ENCODE data around the gene MPP7. TPM values are rescaled to one million over a fixed set of nuclear protein-coding genes. Genes with fewer than 3 reads are reported as not detected.

Gene MPP7
- total RNA-seq, 2 donors from 2014 or later = 10.1 to 16.1 TPM

- WGBS = 72% methylated on average over 9 of the region's 9 CpGs
- no peak for DNase-seq (ENCODE audit: low spot score)
- Histone ChIP-seq H3K9me3 (no peaks in the 10 kb centered on the region), H3K4me3 (no peak overlapping the region), H3K36me3 (no peaks in the 10 kb centered on the region), H3K27ac (no peak overlapping the region), H3K27me3 (replicated peaks; ENCODE audit: insufficient read depth) (no peaks in the 10 kb centered on the region), H3K4me1 (replicated peaks) (no peaks in the 10 kb centered on the region)
- no peak for TF ChIP-seq POLR2A (IDR thresholded peaks at IDR 0.05)
- TF ChIP-seq POLR2AphosphoS5 (IDR thresholded peaks at IDR 0.05) = no peak
- no peak for TF ChIP-seq CTCF (IDR thresholded peaks at IDR 0.05)
- intact Hi-C loops (cut with DNase I) = no loop called here
Measured at GRCh38 chr10:28269842-28270456, 32.9 kb downstream of the MPP7 start.

DNA sequence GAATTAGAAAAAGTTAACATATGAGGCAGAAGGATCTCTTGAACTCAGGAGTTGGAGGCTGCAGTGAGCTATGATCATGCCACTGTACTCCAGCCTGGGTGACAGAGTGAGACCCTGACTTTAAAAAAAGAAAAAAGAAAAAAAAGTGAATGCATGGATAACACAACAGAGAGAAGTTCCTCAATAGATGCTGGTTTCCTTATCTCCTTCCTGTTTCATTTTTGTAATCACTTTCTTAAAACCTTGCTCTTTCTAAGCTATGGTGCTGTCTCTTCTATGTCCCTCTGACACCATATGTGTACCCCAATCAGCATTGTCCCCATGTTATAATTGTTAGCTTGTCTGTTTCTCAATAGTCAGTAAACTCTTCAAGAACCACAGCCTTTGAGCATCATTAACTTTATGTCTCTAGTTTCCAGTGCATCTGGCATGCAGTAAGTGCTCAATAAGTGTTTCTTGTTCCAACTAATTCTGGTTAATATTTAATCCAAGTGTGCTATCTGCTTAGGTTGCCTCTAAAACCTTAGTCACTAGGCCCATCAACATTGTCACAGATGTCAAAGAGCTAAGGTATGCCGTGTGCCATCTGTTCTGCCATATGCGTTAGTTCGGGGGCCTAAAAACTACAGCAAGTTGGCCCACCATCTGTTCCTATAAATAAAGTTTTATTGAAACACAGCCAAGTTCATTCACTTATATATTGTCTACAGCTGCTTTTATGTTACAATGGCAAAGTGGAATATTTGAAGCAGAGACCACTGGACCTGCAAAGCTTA, 36.2 kb downstream of the MPP7 start:
- intact Hi-C loops (cut with DNase I) = no loop called here
- Histone ChIP-seq H3K4me3 (no peak overlapping the region), H3K27ac (no peak overlapping the region), H3K9me3 (no peaks in the 10 kb centered on the region), H3K4me1 (replicated peaks) (no peaks in the 10 kb centered on the region), H3K36me3 (no peaks in the 10 kb centered on the region), H3K27me3 (replicated peaks; ENCODE audit: insufficient read depth) (no peaks in the 10 kb centered on the region)
- WGBS = 96% methylated on average over 3 of the region's 3 CpGs
- no peak for DNase-seq (ENCODE audit: low spot score)
- TF ChIP-seq POLR2A (IDR thresholded peaks at IDR 0.05) = no peak
- TF ChIP-seq CTCF (IDR thresholded peaks at IDR 0.05) = no peak
- TF ChIP-seq POLR2AphosphoS5 (IDR thresholded peaks at IDR 0.05) = no peak

DNA sequence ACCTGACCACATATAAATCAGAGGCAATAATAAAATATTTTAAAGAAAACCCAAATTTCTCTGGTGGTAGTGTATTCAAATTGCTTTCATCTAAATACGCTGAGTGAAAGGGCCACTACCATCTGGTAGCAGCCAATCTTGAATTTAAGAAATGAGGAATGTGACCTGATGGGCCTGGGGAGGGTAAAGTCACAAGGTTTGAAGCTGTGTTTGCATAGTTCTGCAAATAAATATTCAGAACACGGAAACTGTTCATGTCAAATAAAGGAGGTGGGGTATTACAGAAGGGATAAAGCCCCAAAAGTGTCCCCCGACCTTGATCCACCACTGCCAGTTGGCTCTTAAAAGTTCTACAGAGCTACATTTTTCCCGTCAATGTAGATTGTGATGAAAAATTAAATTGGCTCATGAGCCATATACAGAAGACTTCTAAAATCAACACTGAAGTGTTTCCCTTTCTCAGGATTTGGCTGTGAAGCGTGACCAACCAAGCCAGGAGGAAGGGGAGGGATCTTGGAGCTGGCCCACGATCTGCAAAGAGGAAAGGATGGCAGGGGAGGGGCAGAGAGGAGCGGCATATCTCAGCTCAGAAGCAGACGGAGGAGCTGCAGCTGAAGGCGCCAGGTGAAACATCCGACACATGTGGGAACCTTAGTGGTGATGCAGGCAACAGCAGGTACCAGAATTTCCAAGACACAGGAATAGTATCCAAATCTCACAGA, 39.6 kb downstream of the MPP7 start:
- Histone ChIP-seq H3K4me3 (peak overlapping the region in 1 of 2 donors; percentile 14), H3K4me1 (replicated peaks) (no peaks in the 10 kb centered on the region), H3K27ac (peak overlapping the region; percentile 45 to 48), H3K36me3 (no peaks in the 10 kb centered on the region), H3K27me3 (replicated peaks; ENCODE audit: insufficient read depth) (no peaks in the 10 kb centered on the region), H3K9me3 (no peaks in the 10 kb centered on the region)
- WGBS = 29% methylated on average over 10 of the region's 10 CpGs
- TF ChIP-seq POLR2A (IDR thresholded peaks at IDR 0.05) (no peak), CTCF (IDR thresholded peaks at IDR 0.05) (peak in 1 of 4 experiments; percentile 7), POLR2AphosphoS5 (IDR thresholded peaks at IDR 0.05) (peak; percentile 64)
- peak; percentile 71 for DNase-seq (ENCODE audit: low spot score)
- intact Hi-C loops (cut with DNase I) = no loop called here

- H3K4me1 ChIP-seq (replicated peaks) = no peaks in the 10 kb centered on the region
- H3K27me3 ChIP-seq (replicated peaks; ENCODE audit: insufficient read depth) = no peaks in the 10 kb centered on the region
- no peak overlapping the region for H3K4me3 ChIP-seq
- no peak overlapping the region for H3K27ac ChIP-seq
- H3K36me3 ChIP-seq = no peaks in the 10 kb centered on the region
- intact Hi-C loops (cut with DNase I) = no loop called here
- WGBS = 72% methylated on average over 2 of the region's 2 CpGs
- DNase-seq (ENCODE audit: low spot score) = no peak
- TF ChIP-seq POLR2AphosphoS5 (IDR thresholded peaks at IDR 0.05) = no peak
- no peak for TF ChIP-seq CTCF (IDR thresholded peaks at IDR 0.05)
- no peak for TF ChIP-seq POLR2A (IDR thresholded peaks at IDR 0.05)
- no peaks in the 10 kb centered on the region for H3K9me3 ChIP-seq
Measured at GRCh38 chr10:28256776-28257175, 46.1 kb downstream of the MPP7 start.

All from prostate gland (tissue), 2 donors.